Measurements from ENCODE around the gene KCNA10.
A peak's percentile ranks its signal among the peaks of the same experiment; 100 is the strongest.

The KCNA10 gene

GRCh38 chr1:110524311-110525248, 5.6 kb upstream of the KCNA10 start:
- TF ChIP-seq CTCF (IDR thresholded peaks at IDR 0.05; ENCODE audit: control insufficient read depth, extremely low read depth, insufficient read depth), result peak; percentile 94
- no peak overlapping the region for H3K4me3 ChIP-seq (ENCODE audit: low read depth, low read length)
- DNase-seq (ENCODE audit: low read depth), result no peak

- no peak for DNase-seq (ENCODE audit: low read depth)
- H3K4me3 ChIP-seq (ENCODE audit: low read depth, low read length), result no peak overlapping the region
- no peak for TF ChIP-seq CTCF (IDR thresholded peaks at IDR 0.05; ENCODE audit: control insufficient read depth, extremely low read depth, insufficient read depth)
These were observed 4.0 kb upstream of the KCNA10 start for GRCh38 chr1:110523011-110523410.

GRCh38 chr1:110522560-110522959, 3.6 kb upstream of the KCNA10 start:
- H3K4me3 ChIP-seq (ENCODE audit: low read depth, low read length), result no peak overlapping the region
- no peak for TF ChIP-seq CTCF (IDR thresholded peaks at IDR 0.05; ENCODE audit: control insufficient read depth, extremely low read depth, insufficient read depth)
- no peak for DNase-seq (ENCODE audit: low read depth)

- no peak for DNase-seq (ENCODE audit: low read depth)
- TF ChIP-seq CTCF (IDR thresholded peaks at IDR 0.05; ENCODE audit: control insufficient read depth, extremely low read depth, insufficient read depth), result no peak
- no peak overlapping the region for H3K4me3 ChIP-seq (ENCODE audit: low read depth, low read length)
These were observed 1.9 kb upstream of the KCNA10 start for GRCh38 chr1:110520827-110521226.

GRCh38 chr1:110515891-110516290, 3.1 kb downstream of the KCNA10 start:
- DNase-seq (ENCODE audit: low read depth), result no peak
- no peak overlapping the region for H3K4me3 ChIP-seq (ENCODE audit: low read depth, low read length)
- no peak for TF ChIP-seq CTCF (IDR thresholded peaks at IDR 0.05; ENCODE audit: control insufficient read depth, extremely low read depth, insufficient read depth)

- H3K4me3 ChIP-seq (ENCODE audit: low read depth, low read length), result no peak overlapping the region
- DNase-seq (ENCODE audit: low read depth), result no peak
- TF ChIP-seq CTCF (IDR thresholded peaks at IDR 0.05; ENCODE audit: control insufficient read depth, extremely low read depth, insufficient read depth), result no peak
These were observed 3.9 kb downstream of the KCNA10 start for GRCh38 chr1:110515041-110515440.

All from LNCaP clone FGC (cell line).